ENCODE results near the gene NTN1. TPM values are rescaled to one million over a fixed set of nuclear protein-coding genes. Genes with fewer than 3 reads are reported as not detected.
A peak's percentile ranks its signal among the peaks of the same experiment; 100 is the strongest.
"Not testable (repeated sequence)": the region's sequence is repeated elsewhere in the genome, so short reads cannot be mapped to it uniquely, and the experiment has no call there.

The NTN1 gene
- total RNA-seq, 1 donor, result under 0.01 TPM

DNA sequence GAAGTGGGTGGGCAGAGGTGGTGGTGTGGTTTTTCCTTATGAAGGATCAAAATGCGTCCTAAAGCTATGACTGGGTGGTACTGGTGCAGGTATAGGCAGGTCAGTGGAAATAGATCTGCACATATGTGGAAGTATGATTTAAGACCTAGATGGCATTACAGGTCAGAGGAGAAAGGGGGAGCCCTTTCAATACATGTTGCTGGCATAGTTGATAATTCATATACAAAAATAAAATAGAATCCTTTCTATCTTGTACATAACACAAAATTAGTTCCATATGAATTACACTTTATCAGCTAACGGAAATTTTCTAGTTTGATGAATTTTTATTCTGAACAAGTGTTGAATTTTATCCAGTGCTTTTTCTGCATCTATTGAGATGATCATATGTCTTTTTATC, 35.0 kb upstream of the NTN1 start:
- no peak overlapping the region for H3K4me3 ChIP-seq (ENCODE audit: low read depth, low read length)
- TF ChIP-seq, protein P1, sequence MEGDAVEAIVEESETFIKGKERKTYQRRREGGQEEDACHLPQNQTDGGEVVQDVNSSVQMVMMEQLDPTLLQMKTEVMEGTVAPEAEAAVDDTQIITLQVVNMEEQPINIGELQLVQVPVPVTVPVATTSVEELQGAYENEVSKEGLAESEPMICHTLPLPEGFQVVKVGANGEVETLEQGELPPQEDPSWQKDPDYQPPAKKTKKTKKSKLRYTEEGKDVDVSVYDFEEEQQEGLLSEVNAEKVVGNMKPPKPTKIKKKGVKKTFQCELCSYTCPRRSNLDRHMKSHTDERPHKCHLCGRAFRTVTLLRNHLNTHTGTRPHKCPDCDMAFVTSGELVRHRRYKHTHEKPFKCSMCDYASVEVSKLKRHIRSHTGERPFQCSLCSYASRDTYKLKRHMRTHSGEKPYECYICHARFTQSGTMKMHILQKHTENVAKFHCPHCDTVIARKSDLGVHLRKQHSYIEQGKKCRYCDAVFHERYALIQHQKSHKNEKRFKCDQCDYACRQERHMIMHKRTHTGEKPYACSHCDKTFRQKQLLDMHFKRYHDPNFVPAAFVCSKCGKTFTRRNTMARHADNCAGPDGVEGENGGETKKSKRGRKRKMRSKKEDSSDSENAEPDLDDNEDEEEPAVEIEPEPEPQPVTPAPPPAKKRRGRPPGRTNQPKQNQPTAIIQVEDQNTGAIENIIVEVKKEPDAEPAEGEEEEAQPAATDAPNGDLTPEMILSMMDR (IDR thresholded peaks at IDR 0.05; ENCODE audit: insufficient read depth, low read depth, low read length), result no peak
- DNase-seq (ENCODE audit: low read depth), result no peak

DNA sequence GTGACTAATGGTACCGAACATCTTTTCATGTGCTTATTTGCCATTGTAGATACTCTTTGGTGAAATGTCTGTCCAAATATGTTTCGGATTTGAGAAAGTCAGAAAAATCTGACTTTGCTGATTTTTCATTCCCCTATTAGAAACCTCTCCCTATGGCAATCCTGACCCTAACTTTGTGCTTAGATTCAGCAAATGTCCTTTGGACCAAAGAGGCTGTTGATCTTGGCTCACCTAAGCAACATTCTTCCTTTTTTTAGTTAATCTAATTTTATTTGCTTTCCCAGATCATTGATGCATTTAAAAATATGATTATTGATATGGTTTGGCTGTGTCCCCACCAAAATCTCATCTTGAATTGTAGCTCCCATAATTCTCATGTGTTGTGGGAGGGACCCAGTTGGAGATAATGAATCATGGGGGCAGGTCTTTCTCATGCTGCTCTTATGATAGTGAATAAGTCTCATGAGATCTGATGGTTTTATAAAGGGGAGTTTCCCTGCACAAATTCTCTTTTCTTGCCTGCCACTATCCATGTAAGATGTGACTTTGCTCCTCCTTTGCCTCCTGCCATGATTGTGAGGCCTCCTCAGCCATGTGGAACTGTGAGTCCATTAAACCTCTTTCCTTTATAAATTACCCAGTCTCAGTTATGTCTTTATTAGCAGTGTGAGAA, 32.9 kb upstream of the NTN1 start:
- H3K4me3 ChIP-seq (ENCODE audit: low read depth, low read length); DNase-seq (ENCODE audit: low read depth): not testable (repeated sequence)

DNA sequence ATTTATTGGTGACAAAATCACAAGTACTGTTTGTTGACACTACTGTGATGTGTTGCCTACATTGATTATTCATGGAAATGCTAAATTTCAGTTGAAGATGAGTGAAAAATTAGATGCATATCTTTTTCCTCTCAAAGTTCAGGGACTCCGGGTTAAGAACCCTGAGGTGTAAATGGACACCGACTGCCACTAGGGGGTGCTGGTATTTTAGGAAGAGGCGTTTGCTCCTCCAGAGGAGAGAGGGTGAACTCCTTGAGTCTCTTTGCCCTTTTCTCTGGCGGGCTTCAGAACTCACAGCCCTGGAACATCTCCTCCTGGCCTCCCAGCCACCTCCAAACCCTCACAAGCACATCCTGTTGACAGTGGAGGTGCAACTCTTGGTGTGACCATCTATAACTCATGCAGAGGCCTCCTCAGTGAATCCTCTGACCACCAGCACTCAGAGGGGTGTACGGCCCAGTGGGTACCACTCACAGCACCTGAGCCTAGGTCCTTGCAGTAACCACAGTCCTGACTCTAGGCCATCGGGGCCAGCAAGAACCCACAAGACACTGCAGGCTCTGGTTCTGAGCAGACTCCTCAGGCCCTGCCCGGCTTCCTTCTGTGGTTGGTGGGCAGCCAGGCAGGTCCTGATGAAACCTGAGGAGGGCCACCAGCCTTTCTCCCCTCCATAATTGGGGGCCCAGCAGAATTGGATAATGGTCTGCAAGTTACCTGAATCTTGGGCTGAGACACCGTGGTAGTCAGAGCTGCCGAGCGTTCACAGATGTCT, 29.6 kb upstream of the NTN1 start:
- DNase-seq (ENCODE audit: low read depth), result peak; percentile 59
- TF ChIP-seq, protein P1 (IDR thresholded peaks at IDR 0.05; ENCODE audit: insufficient read depth, low read depth, low read length), result peak; percentile 74
- no peak overlapping the region for H3K4me3 ChIP-seq (ENCODE audit: low read depth, low read length)

DNA sequence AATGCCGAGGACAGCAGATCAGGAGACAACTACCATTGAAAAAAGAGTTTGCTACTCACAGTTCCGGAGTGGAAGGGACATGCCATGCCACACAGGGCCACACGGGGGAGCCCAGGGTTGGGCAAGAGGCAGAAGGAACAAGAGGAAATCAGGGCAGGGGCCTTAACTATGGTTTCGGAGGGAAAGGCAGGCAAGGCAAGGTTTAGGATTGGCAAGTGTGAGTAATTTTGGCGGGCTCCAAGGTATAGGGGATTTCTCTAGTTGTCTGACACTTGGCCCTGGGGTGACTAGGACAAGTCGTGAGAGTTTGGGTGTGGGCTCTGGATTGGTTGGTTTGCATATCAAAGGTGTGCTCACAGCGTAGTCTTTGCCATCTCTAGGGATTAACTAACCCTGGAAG, 27.0 kb upstream of the NTN1 start:
- TF ChIP-seq, protein P1 (IDR thresholded peaks at IDR 0.05; ENCODE audit: insufficient read depth, low read depth, low read length), result peak; percentile 95
- H3K4me3 ChIP-seq (ENCODE audit: low read depth, low read length), result no peak overlapping the region
- peak; percentile 39 for DNase-seq (ENCODE audit: low read depth)

- DNase-seq (ENCODE audit: low read depth), result no peak
- H3K4me3 ChIP-seq (ENCODE audit: low read depth, low read length), result no peak overlapping the region
- TF ChIP-seq, protein P1 (IDR thresholded peaks at IDR 0.05; ENCODE audit: insufficient read depth, low read depth, low read length), result no peak
Observed at GRCh38 chr17:8995711-8996110, 25.6 kb upstream of the NTN1 start.

- TF ChIP-seq, protein P1 (IDR thresholded peaks at IDR 0.05; ENCODE audit: insufficient read depth, low read depth, low read length), result peak; percentile 93
- peak; percentile 44 for DNase-seq (ENCODE audit: low read depth)
- H3K4me3 ChIP-seq (ENCODE audit: low read depth, low read length), result no peak overlapping the region
Observed at GRCh38 chr17:8997994-8998628, 23.2 kb upstream of the NTN1 start.

GRCh38 chr17:9001559-9001958, 19.8 kb upstream of the NTN1 start:
- TF ChIP-seq, protein P1 (IDR thresholded peaks at IDR 0.05; ENCODE audit: insufficient read depth, low read depth, low read length), result no peak
- H3K4me3 ChIP-seq (ENCODE audit: low read depth, low read length), result no peak overlapping the region
- no peak for DNase-seq (ENCODE audit: low read depth)
